ENCODE measurements around the gene TMBIM4. TPM values are rescaled to one million over a fixed set of nuclear protein-coding genes. Genes with fewer than 3 reads are reported as not detected.

TMBIM4 gene
- total RNA-seq, 1 experiment from 2014 or later, result 115 TPM

DNA sequence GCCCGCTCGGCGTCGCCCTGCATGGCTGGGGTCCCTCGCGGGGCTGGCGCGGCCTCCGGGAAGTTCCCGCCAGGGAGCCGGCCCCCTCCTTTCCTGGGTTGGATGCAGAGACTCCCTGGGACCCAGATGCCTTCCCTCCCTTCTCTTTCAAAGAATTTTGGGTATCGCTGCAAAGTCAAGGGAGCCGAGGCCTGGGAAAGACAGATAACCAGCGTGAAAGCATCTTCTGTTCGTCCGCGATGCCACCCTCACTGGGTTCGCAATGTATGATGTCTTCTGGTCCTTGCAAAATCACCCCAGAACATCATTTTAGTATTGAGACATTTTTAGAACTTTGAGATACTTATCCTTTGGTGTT is 19.7 kb upstream of the TMBIM4 start:
- no peak for TF ChIP-seq TCF7L2 (IDR thresholded peaks at IDR 0.05; ENCODE audit: low read depth, low read length)
- TF ChIP-seq SIN3A (IDR thresholded peaks at IDR 0.05; ENCODE audit: borderline replicate concordance, insufficient read depth, low read depth, low read length), result no peak
- TF ChIP-seq, protein P1, sequence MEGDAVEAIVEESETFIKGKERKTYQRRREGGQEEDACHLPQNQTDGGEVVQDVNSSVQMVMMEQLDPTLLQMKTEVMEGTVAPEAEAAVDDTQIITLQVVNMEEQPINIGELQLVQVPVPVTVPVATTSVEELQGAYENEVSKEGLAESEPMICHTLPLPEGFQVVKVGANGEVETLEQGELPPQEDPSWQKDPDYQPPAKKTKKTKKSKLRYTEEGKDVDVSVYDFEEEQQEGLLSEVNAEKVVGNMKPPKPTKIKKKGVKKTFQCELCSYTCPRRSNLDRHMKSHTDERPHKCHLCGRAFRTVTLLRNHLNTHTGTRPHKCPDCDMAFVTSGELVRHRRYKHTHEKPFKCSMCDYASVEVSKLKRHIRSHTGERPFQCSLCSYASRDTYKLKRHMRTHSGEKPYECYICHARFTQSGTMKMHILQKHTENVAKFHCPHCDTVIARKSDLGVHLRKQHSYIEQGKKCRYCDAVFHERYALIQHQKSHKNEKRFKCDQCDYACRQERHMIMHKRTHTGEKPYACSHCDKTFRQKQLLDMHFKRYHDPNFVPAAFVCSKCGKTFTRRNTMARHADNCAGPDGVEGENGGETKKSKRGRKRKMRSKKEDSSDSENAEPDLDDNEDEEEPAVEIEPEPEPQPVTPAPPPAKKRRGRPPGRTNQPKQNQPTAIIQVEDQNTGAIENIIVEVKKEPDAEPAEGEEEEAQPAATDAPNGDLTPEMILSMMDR (IDR thresholded peaks at IDR 0.05), result no peak
- no peak for TF ChIP-seq POLR2AphosphoS5 (IDR thresholded peaks at IDR 0.05; ENCODE audit: low read depth, low read length)
- TF ChIP-seq, protein P2, sequence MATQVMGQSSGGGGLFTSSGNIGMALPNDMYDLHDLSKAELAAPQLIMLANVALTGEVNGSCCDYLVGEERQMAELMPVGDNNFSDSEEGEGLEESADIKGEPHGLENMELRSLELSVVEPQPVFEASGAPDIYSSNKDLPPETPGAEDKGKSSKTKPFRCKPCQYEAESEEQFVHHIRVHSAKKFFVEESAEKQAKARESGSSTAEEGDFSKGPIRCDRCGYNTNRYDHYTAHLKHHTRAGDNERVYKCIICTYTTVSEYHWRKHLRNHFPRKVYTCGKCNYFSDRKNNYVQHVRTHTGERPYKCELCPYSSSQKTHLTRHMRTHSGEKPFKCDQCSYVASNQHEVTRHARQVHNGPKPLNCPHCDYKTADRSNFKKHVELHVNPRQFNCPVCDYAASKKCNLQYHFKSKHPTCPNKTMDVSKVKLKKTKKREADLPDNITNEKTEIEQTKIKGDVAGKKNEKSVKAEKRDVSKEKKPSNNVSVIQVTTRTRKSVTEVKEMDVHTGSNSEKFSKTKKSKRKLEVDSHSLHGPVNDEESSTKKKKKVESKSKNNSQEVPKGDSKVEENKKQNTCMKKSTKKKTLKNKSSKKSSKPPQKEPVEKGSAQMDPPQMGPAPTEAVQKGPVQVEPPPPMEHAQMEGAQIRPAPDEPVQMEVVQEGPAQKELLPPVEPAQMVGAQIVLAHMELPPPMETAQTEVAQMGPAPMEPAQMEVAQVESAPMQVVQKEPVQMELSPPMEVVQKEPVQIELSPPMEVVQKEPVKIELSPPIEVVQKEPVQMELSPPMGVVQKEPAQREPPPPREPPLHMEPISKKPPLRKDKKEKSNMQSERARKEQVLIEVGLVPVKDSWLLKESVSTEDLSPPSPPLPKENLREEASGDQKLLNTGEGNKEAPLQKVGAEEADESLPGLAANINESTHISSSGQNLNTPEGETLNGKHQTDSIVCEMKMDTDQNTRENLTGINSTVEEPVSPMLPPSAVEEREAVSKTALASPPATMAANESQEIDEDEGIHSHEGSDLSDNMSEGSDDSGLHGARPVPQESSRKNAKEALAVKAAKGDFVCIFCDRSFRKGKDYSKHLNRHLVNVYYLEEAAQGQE (IDR thresholded peaks at IDR 0.05; ENCODE audit: insufficient read depth in 1 of 2, low read depth in 2 of 2, low read length in 1 of 2), result no peak
- H3K36me3 ChIP-seq (ENCODE audit: control insufficient read depth, insufficient read depth, low read length), result no peaks in the 10 kb centered on the region
- no peak overlapping the region for H3K27ac ChIP-seq (ENCODE audit: low read length)
- DNase-seq (ENCODE audit: low read depth, low spot score) (no peak), ATAC-seq (no peak)
- in situ Hi-C loops (cut with HindIII; ENCODE audit: low pct_unique_long_range_greater_than_20kb, low sequenced_read_pairs) (no loop called here), intact Hi-C loops (cut with micrococcal nuclease; ENCODE audit: unreplicated experiment) (no loop called here)
- CTCF ChIA-PET, result no interaction called here
- peaks cover 6% of the 10 kb centered on the region; the same call in 1 of the 2 replicates for H3K4me1 ChIP-seq (ENCODE audit: control insufficient read depth, insufficient read depth, low read length)
- no TSS peak for BruUV-seq (replicated peaks)
- H3K27me3 ChIP-seq (ENCODE audit: control insufficient read depth, insufficient read depth, low read length), result peaks cover 4% of the 10 kb centered on the region; the same call in 1 of the 2 replicates
- H3K9me3 ChIP-seq (ENCODE audit: control insufficient read depth, insufficient read depth, low read depth, low read length), result no peaks in the 10 kb centered on the region
- peak overlapping the region; percentile 47 to 56 for H3K4me3 ChIP-seq (ENCODE audit: low read depth in 2 of 2, low read length in 2 of 2)
- POLR2A ChIA-PET, result no interaction called here

DNA sequence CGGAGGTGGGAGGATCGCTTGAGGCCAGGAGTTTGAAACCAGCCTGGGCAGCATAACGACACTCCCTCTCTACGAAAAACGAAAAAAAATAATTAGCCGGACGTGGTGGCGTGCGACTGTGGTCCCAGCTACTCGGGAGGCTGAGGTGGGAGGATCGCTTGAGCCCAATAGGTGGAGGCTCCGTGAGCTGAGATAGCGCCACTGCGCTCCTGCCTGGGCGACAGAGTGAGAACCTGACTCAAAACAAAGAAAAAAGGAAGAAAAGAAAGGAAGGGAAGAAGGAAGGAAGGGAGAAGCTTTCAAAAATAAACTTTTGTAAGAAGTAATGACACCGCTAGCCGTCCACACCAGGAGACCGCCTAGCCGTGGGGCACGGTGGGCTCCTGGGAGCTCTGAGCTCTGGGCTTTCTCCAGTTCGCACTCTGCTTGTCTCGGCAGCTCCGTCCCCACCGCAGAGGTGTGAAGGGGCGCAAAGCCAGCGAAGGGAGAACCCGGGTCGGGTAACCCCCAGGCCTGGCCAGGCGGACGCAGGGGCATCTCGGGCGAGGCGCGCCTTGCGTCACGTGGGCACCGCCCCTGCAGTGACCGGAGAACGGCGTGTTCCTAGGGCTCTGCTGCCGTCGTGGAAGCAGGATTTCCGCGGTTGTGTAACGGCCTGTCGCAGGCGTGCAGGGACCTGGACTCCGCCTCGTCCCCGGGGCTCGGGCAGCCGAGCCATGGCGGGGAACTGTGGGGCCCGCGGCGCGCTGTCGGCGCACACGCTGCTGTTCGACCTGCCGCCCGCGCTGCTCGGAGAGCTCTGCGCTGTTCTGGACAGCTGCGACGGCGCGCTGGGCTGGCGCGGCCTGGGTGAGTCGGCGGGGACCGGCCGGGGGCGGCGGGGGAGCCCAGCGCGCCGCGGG is 19.0 kb upstream of the TMBIM4 start, which contains the start of gene IRAK3:
Gene IRAK3, plus strand, starts transcription at position 631 of the 902 bp plus-strand sequence. Its CDS starts 86 bp downstream, at position 717.
- peak within 1 kb of the TSS; percentile 62 for H3K27ac ChIP-seq (ENCODE audit: low read length)
- in situ Hi-C loops (cut with HindIII; ENCODE audit: low pct_unique_long_range_greater_than_20kb, low sequenced_read_pairs) (no loop called here), intact Hi-C loops (cut with micrococcal nuclease; ENCODE audit: unreplicated experiment) (no loop called here)
- H3K27me3 ChIP-seq (ENCODE audit: control insufficient read depth, insufficient read depth, low read length), result peaks cover 4% of the 10 kb centered on the region; the same call in 1 of the 2 replicates
- ChIA-PET CTCF (no interaction called here), POLR2A (no interaction called here)
- no TSS peak for BruUV-seq (replicated peaks)
- ATAC-seq (peak; percentile 85), DNase-seq (ENCODE audit: low read depth, low spot score) (no peak)
- TF ChIP-seq SIN3A (IDR thresholded peaks at IDR 0.05; ENCODE audit: borderline replicate concordance, insufficient read depth, low read depth, low read length) (no peak), POLR2AphosphoS5 (IDR thresholded peaks at IDR 0.05; ENCODE audit: low read depth, low read length) (no peak), TCF7L2 (IDR thresholded peaks at IDR 0.05; ENCODE audit: low read depth, low read length) (no peak)
- H3K36me3 ChIP-seq (ENCODE audit: control insufficient read depth, insufficient read depth, low read length), result no peaks in the 10 kb centered on the region
- H3K9me3 ChIP-seq (ENCODE audit: control insufficient read depth, insufficient read depth, low read depth, low read length), result no peaks in the 10 kb centered on the region
- peak within 1 kb of the TSS; percentile 47 to 56 for H3K4me3 ChIP-seq (ENCODE audit: low read depth in 2 of 2, low read length in 2 of 2)
- H3K4me1 ChIP-seq (ENCODE audit: control insufficient read depth, insufficient read depth, low read length), result peaks cover 6% of the 10 kb centered on the region; the same call in 1 of the 2 replicates
